WTC11 (cell line): ENCODE data around the gene FOXP1. TPM values are rescaled to one million over a fixed set of nuclear protein-coding genes. Genes with fewer than 3 reads are reported as not detected.

ENCODE experiments used
- ATAC-seq: fragments of 200-7000 bp; cut with Tn5 transposase; 2 replicates; pipeline ENCODE4 v1.10.0; 2021; ENCODE audit warnings: mild to moderate bottlenecking, moderate library complexity
- CTCF ChIA-PET: fragments of 300-600 bp; sonication (Branson Sonifier 250); formaldehyde crosslinking; loops from one replicate; lab custom pipeline; 2021; ENCODE audit warnings: antibody characterized with exemption; lab: Charles Lee
- POLR2A ChIA-PET: fragments of 350-600 bp; sonication (Branson Sonifier 250); formaldehyde crosslinking; loops from one replicate; lab custom pipeline; 2021; ENCODE audit warnings: antibody characterized with exemption; lab: Charles Lee
- DNase-seq: peaks from one replicate; pipeline ENCODE4 v3.0.0; 2021; ENCODE audit warnings: low spot score
- H3K27ac Mint-ChIP-seq: 2 replicates; pipeline ENCODE4 v1.8.0; 2021; ENCODE audit warnings: mixed read lengths
- H3K27me3 Mint-ChIP-seq: 2 replicates; pipeline ENCODE4 v1.8.0; 2021; ENCODE audit warnings: low read depth, mild to moderate bottlenecking, moderate library complexity, mixed read lengths
- H3K36me3 Mint-ChIP-seq: 2 replicates; pipeline ENCODE4 v1.8.0; 2021; ENCODE audit warnings: mixed read lengths
- H3K4me1 Mint-ChIP-seq: 2 replicates; pipeline ENCODE4 v1.8.0; 2022; ENCODE audit warnings: mixed read lengths
- H3K4me3 Mint-ChIP-seq: 2 replicates; pipeline ENCODE4 v1.8.0; 2021; ENCODE audit warnings: mild to moderate bottlenecking, moderate library complexity, mixed read lengths
- H3K9me3 Mint-ChIP-seq: 2 replicates; pipeline ENCODE4 v1.8.0; 2021; ENCODE audit warnings: mixed read lengths
- CREM ChIP-seq: sonication (generic); formaldehyde crosslinking; IDR thresholded peaks from 2 replicates; pipeline ENCODE4 v1.8.1; 2022; ENCODE audit warnings: mild to moderate bottlenecking, missing genetic modification reagents, moderate library complexity
- FOXK1 ChIP-seq: sonication (generic); formaldehyde crosslinking; IDR thresholded peaks from 2 replicates; pipeline ENCODE4 v1.8.0; 2022; ENCODE audit warnings: mild to moderate bottlenecking, moderate library complexity, missing genetic modification reagents
- GABPB1 ChIP-seq: sonication (generic); formaldehyde crosslinking; IDR thresholded peaks from 2 replicates; pipeline ENCODE4 v1.8.1; 2023; ENCODE audit warnings: mild to moderate bottlenecking, missing genetic modification reagents
- KAT7 ChIP-seq: sonication (generic); formaldehyde crosslinking; IDR thresholded peaks from 2 replicates; pipeline ENCODE4 v1.8.1; 2023; ENCODE audit warnings: missing genetic modification reagents, mild to moderate bottlenecking, borderline replicate concordance
- NR1H2 ChIP-seq: sonication (generic); formaldehyde crosslinking; IDR thresholded peaks from 2 replicates; pipeline ENCODE4 v1.9.0; 2021; ENCODE audit warnings: mild to moderate bottlenecking, moderate library complexity, missing genetic modification reagents
- TCF7 ChIP-seq: sonication (generic); formaldehyde crosslinking; IDR thresholded peaks from 2 replicates; pipeline ENCODE4 v1.8.0; 2022; ENCODE audit warnings: mild to moderate bottlenecking, low read depth, missing genetic modification reagents, moderate library complexity
- ZNF423 ChIP-seq: fragments of 250-450 bp; sonication (Bioruptor Pico); IDR thresholded peaks from 2 replicates; pipeline ENCODE4 v2.1.2; 2022; ENCODE audit warnings: mild to moderate bottlenecking, moderate library complexity
- total RNA-seq: library from RNA; stranded (reverse); gene quantifications from 3 replicates; pipeline ENCODE4 v1.2.3, GENCODE V29; 2021
- TF ChIP-seq, protein P1 (sequence below): sonication (generic); formaldehyde crosslinking; IDR thresholded peaks from 2 replicates; pipeline ENCODE4 v1.8.1; 2022; ENCODE audit warnings: mild to moderate bottlenecking, missing genetic modification reagents, moderate library complexity, borderline replicate concordance
- TF ChIP-seq, protein P2 (sequence below): fragments of 250-450 bp; sonication (Bioruptor Pico); IDR thresholded peaks from 2 replicates; pipeline ENCODE4 v1.9.0; 2021; ENCODE audit warnings: mild to moderate bottlenecking
- TF ChIP-seq, protein P3 (sequence below): sonication (generic); formaldehyde crosslinking; IDR thresholded peaks from 2 replicates; pipeline ENCODE4 v1.8.0; 2022; ENCODE audit warnings: mild to moderate bottlenecking, missing genetic modification reagents
- TF ChIP-seq, protein P4 (sequence below): sonication (generic); formaldehyde crosslinking; IDR thresholded peaks from 2 replicates; pipeline ENCODE4 v1.8.1; 2022; ENCODE audit warnings: mild to moderate bottlenecking, moderate library complexity, missing genetic modification reagents
- TF ChIP-seq, protein P5 (sequence below): sonication (generic); formaldehyde crosslinking; IDR thresholded peaks from 2 replicates; pipeline ENCODE4 v1.8.0; 2022; ENCODE audit warnings: mild to moderate bottlenecking, missing genetic modification reagents
- TF ChIP-seq, protein P6 (sequence below): fragments of 250-450 bp; sonication (Bioruptor Pico); IDR thresholded peaks from 2 replicates; pipeline ENCODE4 v1.9.0; 2021; ENCODE audit warnings: moderate library complexity, mild to moderate bottlenecking, inconsistent platforms, borderline replicate concordance
- TF ChIP-seq, protein P7 (sequence below): fragments of 250-450 bp; sonication (Bioruptor Pico); IDR thresholded peaks from 2 replicates; pipeline ENCODE4 v1.9.0; 2021; ENCODE audit warnings: mild to moderate bottlenecking

The FOXP1 gene
- total RNA-seq, 1 experiment from 2014 or later, result 25.8 TPM

DNA sequence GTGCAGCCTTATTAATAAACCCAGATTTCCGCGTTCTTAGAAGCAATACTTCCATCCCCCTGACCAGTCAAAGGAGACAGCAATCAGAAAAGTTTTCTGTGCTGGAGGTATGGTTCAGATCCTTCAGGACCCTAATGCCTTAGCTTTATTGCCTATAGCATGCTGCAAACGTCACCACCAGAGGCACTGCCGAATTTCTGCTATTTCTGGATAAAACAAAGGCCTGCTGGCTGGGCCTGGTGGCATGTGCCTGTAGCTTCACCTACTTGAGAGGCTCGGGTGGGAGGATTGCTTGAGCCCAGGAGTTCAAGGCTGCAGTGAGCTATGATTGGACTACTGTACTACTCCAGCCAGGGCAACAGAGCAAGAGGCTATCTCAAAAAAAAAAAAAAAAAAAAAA, 407.2 kb downstream of the FOXP1 start (continued):
- TF ChIP-seq, protein P1, sequence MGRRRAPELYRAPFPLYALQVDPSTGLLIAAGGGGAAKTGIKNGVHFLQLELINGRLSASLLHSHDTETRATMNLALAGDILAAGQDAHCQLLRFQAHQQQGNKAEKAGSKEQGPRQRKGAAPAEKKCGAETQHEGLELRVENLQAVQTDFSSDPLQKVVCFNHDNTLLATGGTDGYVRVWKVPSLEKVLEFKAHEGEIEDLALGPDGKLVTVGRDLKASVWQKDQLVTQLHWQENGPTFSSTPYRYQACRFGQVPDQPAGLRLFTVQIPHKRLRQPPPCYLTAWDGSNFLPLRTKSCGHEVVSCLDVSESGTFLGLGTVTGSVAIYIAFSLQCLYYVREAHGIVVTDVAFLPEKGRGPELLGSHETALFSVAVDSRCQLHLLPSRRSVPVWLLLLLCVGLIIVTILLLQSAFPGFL (CRISPR knock-in tag), result no peak
- TF ChIP-seq, protein P2, sequence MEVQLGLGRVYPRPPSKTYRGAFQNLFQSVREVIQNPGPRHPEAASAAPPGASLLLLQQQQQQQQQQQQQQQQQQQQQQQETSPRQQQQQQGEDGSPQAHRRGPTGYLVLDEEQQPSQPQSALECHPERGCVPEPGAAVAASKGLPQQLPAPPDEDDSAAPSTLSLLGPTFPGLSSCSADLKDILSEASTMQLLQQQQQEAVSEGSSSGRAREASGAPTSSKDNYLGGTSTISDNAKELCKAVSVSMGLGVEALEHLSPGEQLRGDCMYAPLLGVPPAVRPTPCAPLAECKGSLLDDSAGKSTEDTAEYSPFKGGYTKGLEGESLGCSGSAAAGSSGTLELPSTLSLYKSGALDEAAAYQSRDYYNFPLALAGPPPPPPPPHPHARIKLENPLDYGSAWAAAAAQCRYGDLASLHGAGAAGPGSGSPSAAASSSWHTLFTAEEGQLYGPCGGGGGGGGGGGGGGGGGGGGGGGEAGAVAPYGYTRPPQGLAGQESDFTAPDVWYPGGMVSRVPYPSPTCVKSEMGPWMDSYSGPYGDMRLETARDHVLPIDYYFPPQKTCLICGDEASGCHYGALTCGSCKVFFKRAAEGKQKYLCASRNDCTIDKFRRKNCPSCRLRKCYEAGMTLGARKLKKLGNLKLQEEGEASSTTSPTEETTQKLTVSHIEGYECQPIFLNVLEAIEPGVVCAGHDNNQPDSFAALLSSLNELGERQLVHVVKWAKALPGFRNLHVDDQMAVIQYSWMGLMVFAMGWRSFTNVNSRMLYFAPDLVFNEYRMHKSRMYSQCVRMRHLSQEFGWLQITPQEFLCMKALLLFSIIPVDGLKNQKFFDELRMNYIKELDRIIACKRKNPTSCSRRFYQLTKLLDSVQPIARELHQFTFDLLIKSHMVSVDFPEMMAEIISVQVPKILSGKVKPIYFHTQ (CRISPR knock-in tag), result no peak
- TF ChIP-seq FOXK1 (CRISPR knock-in tag) (no peak), CREM (CRISPR knock-in tag) (no peak), NR1H2 (CRISPR knock-in tag) (no peak)
- TF ChIP-seq, all 79 proteins: peak for 0

DNA sequence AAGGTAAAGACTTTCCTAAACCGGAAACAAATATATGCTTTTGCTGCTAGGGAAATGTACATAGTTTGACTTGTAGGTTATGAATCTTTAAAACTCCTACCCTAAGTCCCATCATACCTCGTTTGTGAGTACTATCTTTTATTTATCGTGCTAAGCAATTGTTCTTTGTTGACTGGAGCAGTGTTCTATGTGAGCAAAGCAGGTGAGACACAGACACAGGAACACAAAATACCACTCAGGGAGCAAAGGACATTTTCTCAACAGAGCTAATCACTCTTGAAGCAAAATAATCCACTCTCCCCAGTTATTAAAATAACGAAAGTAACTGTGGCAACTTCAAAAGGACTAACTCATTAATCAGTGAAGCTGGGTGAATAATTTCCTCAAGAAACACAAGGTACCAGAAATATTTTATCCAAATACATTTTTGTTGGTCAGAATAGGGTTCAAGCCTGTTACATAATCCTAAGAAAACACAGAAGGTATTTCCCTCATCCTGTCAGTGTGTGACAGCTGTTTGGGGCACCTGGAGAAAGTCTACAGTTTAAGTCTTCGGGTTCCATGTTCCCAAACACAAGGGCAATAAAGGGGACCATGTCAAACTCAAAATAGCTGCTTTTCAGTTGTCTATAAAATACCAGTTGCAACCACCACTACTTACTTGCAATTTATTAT, 407.7 kb downstream of the FOXP1 start:
- POLR2A ChIA-PET, result interaction anchor here (0.6 to 0.7 kb wide), 3 partner anchors 220 to 1799 kb away, joined by 3 to 9 read pairs (median 4); no protein-coding TSS in a partner anchor
- H3K4me1 Mint-ChIP-seq, result peaks cover 41% of the 10 kb centered on the region
- no peaks in the 10 kb centered on the region for H3K36me3 Mint-ChIP-seq
- TF ChIP-seq, protein P3, sequence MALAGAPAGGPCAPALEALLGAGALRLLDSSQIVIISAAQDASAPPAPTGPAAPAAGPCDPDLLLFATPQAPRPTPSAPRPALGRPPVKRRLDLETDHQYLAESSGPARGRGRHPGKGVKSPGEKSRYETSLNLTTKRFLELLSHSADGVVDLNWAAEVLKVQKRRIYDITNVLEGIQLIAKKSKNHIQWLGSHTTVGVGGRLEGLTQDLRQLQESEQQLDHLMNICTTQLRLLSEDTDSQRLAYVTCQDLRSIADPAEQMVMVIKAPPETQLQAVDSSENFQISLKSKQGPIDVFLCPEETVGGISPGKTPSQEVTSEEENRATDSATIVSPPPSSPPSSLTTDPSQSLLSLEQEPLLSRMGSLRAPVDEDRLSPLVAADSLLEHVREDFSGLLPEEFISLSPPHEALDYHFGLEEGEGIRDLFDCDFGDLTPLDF, result no peak
- TF ChIP-seq, protein P1 (CRISPR knock-in tag), result no peak
- TF ChIP-seq, protein P4, sequence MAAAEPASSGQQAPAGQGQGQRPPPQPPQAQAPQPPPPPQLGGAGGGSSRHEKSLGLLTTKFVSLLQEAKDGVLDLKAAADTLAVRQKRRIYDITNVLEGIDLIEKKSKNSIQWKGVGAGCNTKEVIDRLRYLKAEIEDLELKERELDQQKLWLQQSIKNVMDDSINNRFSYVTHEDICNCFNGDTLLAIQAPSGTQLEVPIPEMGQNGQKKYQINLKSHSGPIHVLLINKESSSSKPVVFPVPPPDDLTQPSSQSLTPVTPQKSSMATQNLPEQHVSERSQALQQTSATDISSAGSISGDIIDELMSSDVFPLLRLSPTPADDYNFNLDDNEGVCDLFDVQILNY (CRISPR knock-in tag), result no peak
- TF ChIP-seq TCF7 (no peak), ZNF423 (CRISPR knock-in tag) (no peak), KAT7 (no peak)
- TF ChIP-seq, protein P5, sequence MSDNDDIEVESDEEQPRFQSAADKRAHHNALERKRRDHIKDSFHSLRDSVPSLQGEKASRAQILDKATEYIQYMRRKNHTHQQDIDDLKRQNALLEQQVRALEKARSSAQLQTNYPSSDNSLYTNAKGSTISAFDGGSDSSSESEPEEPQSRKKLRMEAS (CRISPR knock-in tag), result no peak
- no peak overlapping the region for H3K4me3 Mint-ChIP-seq
- peak overlapping the region; percentile 31; the same call in 1 of the 2 replicates for H3K27ac Mint-ChIP-seq
- DNase-seq (no peak), ATAC-seq (no peak)
- CTCF ChIA-PET, result interaction anchor here (0.7 to 1.1 kb wide), 10 partner anchors 9 to 335 kb away, joined by 3 to 5 read pairs (median 3); no protein-coding TSS in a partner anchor
- no peaks in the 10 kb centered on the region; the same call in 1 of the 2 replicates for H3K27me3 Mint-ChIP-seq
- H3K9me3 Mint-ChIP-seq, result no peaks in the 10 kb centered on the region

DNA sequence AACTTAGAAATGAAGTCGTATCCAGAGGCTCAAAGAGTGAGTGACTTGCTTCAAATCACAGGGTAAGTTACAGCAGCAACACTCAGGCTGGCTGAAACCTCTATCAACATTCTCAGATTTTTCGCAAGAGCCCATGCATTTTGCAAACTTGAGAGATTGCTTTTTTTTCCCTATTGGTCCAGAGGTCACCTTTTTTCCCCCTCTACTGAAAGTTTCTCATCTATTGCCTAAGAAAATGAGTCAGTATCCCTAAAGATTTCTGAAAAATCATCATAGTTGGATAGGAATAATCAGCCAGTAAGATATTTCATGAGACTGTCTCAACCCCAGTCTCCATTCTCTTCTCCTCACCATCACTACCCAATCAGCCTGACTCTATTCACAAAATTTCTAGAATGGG, 410.6 kb downstream of the FOXP1 start:
- Mint-ChIP-seq H3K4me1 (peaks cover 58% of the 10 kb centered on the region), H3K4me3 (no peak overlapping the region), H3K36me3 (no peaks in the 10 kb centered on the region), H3K9me3 (no peaks in the 10 kb centered on the region), H3K27ac (peak overlapping the region; percentile 81; the same call in 1 of the 2 replicates), H3K27me3 (no peaks in the 10 kb centered on the region)
- no peak for ATAC-seq
- CTCF ChIA-PET, result no interaction called here
- TF ChIP-seq GABPB1, result peak; percentile 65
- TF ChIP-seq KAT7, result no peak
- TF ChIP-seq, protein P6, sequence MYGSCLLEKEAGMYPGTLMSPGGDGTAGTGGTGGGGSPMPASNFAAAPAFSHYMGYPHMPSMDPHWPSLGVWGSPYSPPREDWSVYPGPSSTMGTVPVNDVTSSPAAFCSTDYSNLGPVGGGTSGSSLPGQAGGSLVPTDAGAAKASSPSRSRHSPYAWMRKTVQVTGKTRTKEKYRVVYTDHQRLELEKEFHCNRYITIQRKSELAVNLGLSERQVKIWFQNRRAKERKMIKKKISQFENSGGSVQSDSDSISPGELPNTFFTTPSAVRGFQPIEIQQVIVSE (CRISPR knock-in tag), result no peak
- TF ChIP-seq, protein P7, sequence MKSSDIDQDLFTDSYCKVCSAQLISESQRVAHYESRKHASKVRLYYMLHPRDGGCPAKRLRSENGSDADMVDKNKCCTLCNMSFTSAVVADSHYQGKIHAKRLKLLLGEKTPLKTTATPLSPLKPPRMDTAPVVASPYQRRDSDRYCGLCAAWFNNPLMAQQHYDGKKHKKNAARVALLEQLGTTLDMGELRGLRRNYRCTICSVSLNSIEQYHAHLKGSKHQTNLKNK (CRISPR knock-in tag), result no peak
- DNase-seq, result no peak
- POLR2A ChIA-PET, result no interaction called here
